ENCODE measurements around the gene KDM1A. TPM values are rescaled to one million over a fixed set of nuclear protein-coding genes. Genes with fewer than 3 reads are reported as not detected.

KDM1A gene
- polyA plus RNA-seq, 1 donor (not counting 4 experiments of a cell fraction or from before 2014, with no cell fraction given), result 84.8 TPM

DNA sequence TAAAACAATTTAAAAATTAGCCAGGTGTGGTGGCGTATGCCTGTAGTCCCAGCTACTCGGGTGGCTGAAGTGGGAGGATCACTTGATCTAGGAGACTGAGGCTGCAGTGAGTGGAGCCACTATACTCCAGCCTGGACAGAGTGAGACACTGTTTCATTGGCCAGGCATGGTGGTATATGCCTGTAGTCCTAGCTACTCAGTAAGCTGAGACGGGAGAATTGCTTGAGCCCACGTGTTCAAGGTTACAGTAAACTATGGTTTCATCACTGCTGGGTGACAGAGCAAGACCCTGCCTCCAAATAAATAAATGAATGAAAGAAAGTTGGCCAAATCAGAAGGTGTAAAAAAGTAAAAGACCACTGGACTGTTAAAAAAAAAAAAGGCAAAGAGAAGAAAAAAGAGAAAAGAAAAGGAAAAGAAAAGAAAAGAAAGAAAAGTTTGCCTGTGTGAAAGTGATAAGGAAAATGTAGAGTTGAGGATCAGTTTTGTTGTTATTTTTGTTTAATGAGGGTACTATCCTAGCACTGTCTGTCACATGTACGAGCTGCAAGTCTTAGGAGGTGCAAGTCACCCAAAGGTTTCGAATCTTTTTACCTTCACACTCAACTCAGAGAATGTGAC, 97.1 kb downstream of the KDM1A start:
- Histone ChIP-seq H3K4me2 (ENCODE audit: control insufficient read depth, extremely low read depth, insufficient read depth, low read depth, low read length) (no peak overlapping the region), H3K9me3 (ENCODE audit: control insufficient read depth, low read depth, low read length) (no peaks in the 10 kb centered on the region), H3K27ac (ENCODE audit: control insufficient read depth, insufficient read depth, low read length) (peak overlapping the region; percentile 11), H3K27me3 (ENCODE audit: control insufficient read depth, extremely low read depth, insufficient read depth, low read length) (no peaks in the 10 kb centered on the region), H4K20me1 (ENCODE audit: control insufficient read depth, extremely low read depth, insufficient read depth, low read length) (no peaks in the 10 kb centered on the region), H3K79me2 (ENCODE audit: control insufficient read depth, insufficient read depth, low read length) (peaks cover 85% of the 10 kb centered on the region), H3K9ac (ENCODE audit: control insufficient read depth, extremely low read depth, insufficient read depth, low read length) (no peak overlapping the region), H3K36me3 (ENCODE audit: control insufficient read depth in 2 of 2, extremely low read depth in 1 of 2, insufficient read depth in 2 of 2, low read length in 2 of 2) (no peaks in the 10 kb centered on the region), H2AFZ (ENCODE audit: control insufficient read depth, low read length) (no peak overlapping the region), H3K4me1 (ENCODE audit: control insufficient read depth, extremely low read depth, insufficient read depth, low read length) (peaks cover 50% of the 10 kb centered on the region), H3K9me1 (ENCODE audit: control insufficient read depth, extremely low read depth, insufficient read depth, low read length) (peaks cover 3% of the 10 kb centered on the region), H3K4me3 (ENCODE audit: control insufficient read depth in 2 of 3, extremely low read depth in 1 of 3, insufficient read depth in 2 of 3, low read depth in 1 of 3, low read length in 3 of 3) (no peak overlapping the region)
- FAIRE-seq, result no peak
- TF ChIP-seq EZH2 (IDR thresholded peaks at IDR 0.05; ENCODE audit: low read length), result no peak
- TF ChIP-seq, protein P1, sequence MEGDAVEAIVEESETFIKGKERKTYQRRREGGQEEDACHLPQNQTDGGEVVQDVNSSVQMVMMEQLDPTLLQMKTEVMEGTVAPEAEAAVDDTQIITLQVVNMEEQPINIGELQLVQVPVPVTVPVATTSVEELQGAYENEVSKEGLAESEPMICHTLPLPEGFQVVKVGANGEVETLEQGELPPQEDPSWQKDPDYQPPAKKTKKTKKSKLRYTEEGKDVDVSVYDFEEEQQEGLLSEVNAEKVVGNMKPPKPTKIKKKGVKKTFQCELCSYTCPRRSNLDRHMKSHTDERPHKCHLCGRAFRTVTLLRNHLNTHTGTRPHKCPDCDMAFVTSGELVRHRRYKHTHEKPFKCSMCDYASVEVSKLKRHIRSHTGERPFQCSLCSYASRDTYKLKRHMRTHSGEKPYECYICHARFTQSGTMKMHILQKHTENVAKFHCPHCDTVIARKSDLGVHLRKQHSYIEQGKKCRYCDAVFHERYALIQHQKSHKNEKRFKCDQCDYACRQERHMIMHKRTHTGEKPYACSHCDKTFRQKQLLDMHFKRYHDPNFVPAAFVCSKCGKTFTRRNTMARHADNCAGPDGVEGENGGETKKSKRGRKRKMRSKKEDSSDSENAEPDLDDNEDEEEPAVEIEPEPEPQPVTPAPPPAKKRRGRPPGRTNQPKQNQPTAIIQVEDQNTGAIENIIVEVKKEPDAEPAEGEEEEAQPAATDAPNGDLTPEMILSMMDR (optimal IDR thresholded peaks at IDR 0.05 in 1 of 3, IDR thresholded peaks at IDR 0.05 in 1 of 3, conservative IDR thresholded peaks at IDR 0.05 in 1 of 3; ENCODE audit: extremely low read depth in 1 of 3, insufficient read depth in 2 of 3, low read length in 3 of 3), result no peak
- no peak for DNase-seq (ENCODE audit: low read depth, low spot score)
- dilution Hi-C loops (cut with MboI; ENCODE audit: extremely low pct_ligation_motif_present, low sequenced_read_pairs), result no loop called here

DNA sequence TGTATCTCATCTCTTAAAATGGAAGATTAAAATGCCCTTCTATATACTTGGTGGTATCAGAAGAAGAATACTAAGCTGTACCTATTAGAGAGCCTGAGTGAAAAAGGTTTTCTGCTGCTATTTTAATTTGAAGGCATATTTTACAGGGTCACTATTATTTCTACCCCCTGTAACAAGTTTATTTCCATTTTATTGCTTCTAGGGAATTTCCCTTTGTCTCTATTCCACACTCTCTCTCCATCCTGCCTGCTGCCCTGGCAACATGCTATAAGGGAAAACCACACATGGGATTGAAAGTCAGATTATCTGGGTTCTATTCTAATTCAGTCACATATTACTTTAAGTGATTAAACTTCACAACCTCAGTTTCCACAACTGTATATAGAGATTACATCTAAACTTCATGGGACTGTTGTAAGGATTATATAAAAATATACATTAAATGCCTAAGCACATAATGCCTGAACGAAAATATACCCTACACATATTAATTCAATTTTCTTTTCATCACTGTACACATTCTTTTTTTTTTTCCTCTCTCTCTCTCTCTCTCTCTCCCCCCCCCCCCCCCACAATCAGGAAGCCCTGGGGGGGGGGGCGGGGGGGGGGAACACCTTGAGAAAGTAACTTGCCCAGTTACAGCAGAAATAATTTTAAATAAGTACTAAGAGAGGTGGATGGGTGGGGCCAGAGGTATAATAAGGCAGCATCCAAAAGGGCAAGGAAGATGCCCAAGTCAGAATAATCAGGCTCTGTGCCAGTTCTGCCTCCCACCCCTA, 97.8 kb downstream of the KDM1A start:
- H3K4me2 ChIP-seq (ENCODE audit: control insufficient read depth, extremely low read depth, insufficient read depth, low read depth, low read length), result no peak overlapping the region
- H2AFZ ChIP-seq (ENCODE audit: control insufficient read depth, low read length), result no peak overlapping the region
- no peak for DNase-seq (ENCODE audit: low read depth, low spot score)
- H3K4me3 ChIP-seq (ENCODE audit: control insufficient read depth in 2 of 3, extremely low read depth in 1 of 3, insufficient read depth in 2 of 3, low read depth in 1 of 3, low read length in 3 of 3), result no peak overlapping the region
- peak overlapping the region; percentile 11 for H3K27ac ChIP-seq (ENCODE audit: control insufficient read depth, insufficient read depth, low read length)
- H3K36me3 ChIP-seq (ENCODE audit: control insufficient read depth in 2 of 2, extremely low read depth in 1 of 2, insufficient read depth in 2 of 2, low read length in 2 of 2), result no peaks in the 10 kb centered on the region
- FAIRE-seq, result no peak
- H3K9me3 ChIP-seq (ENCODE audit: control insufficient read depth, low read depth, low read length), result no peaks in the 10 kb centered on the region
- H3K4me1 ChIP-seq (ENCODE audit: control insufficient read depth, extremely low read depth, insufficient read depth, low read length), result peaks cover 48% of the 10 kb centered on the region
- no peaks in the 10 kb centered on the region for H3K27me3 ChIP-seq (ENCODE audit: control insufficient read depth, extremely low read depth, insufficient read depth, low read length)
- dilution Hi-C loops (cut with MboI; ENCODE audit: extremely low pct_ligation_motif_present, low sequenced_read_pairs), result no loop called here
- no peak overlapping the region for H3K9ac ChIP-seq (ENCODE audit: control insufficient read depth, extremely low read depth, insufficient read depth, low read length)
- H4K20me1 ChIP-seq (ENCODE audit: control insufficient read depth, extremely low read depth, insufficient read depth, low read length), result no peaks in the 10 kb centered on the region
- no peak for TF ChIP-seq EZH2 (IDR thresholded peaks at IDR 0.05; ENCODE audit: low read length)
- TF ChIP-seq, protein P1 (optimal IDR thresholded peaks at IDR 0.05 in 1 of 3, IDR thresholded peaks at IDR 0.05 in 1 of 3, conservative IDR thresholded peaks at IDR 0.05 in 1 of 3; ENCODE audit: extremely low read depth in 1 of 3, insufficient read depth in 2 of 3, low read length in 3 of 3), result no peak
- H3K9me1 ChIP-seq (ENCODE audit: control insufficient read depth, extremely low read depth, insufficient read depth, low read length), result no peaks in the 10 kb centered on the region
- H3K79me2 ChIP-seq (ENCODE audit: control insufficient read depth, insufficient read depth, low read length), result peaks cover 82% of the 10 kb centered on the region
